Dedifferentiated amniotic fluid mesenchymal stem cell (primary cell): ENCODE measurements around the gene DOCK9.

Source experiments
- DNase-seq: peaks from one replicate; pipeline ENCODE4 v3.0.0-alpha.2; 2016; ENCODE audit errors: extremely low spot score

DOCK9 gene, protein sequence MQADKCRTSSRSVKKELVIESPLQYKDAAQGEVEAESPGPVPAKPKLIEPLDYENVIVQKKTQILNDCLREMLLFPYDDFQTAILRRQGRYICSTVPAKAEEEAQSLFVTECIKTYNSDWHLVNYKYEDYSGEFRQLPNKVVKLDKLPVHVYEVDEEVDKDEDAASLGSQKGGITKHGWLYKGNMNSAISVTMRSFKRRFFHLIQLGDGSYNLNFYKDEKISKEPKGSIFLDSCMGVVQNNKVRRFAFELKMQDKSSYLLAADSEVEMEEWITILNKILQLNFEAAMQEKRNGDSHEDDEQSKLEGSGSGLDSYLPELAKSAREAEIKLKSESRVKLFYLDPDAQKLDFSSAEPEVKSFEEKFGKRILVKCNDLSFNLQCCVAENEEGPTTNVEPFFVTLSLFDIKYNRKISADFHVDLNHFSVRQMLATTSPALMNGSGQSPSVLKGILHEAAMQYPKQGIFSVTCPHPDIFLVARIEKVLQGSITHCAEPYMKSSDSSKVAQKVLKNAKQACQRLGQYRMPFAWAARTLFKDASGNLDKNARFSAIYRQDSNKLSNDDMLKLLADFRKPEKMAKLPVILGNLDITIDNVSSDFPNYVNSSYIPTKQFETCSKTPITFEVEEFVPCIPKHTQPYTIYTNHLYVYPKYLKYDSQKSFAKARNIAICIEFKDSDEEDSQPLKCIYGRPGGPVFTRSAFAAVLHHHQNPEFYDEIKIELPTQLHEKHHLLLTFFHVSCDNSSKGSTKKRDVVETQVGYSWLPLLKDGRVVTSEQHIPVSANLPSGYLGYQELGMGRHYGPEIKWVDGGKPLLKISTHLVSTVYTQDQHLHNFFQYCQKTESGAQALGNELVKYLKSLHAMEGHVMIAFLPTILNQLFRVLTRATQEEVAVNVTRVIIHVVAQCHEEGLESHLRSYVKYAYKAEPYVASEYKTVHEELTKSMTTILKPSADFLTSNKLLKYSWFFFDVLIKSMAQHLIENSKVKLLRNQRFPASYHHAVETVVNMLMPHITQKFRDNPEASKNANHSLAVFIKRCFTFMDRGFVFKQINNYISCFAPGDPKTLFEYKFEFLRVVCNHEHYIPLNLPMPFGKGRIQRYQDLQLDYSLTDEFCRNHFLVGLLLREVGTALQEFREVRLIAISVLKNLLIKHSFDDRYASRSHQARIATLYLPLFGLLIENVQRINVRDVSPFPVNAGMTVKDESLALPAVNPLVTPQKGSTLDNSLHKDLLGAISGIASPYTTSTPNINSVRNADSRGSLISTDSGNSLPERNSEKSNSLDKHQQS (N-terminal part only)

DNA sequence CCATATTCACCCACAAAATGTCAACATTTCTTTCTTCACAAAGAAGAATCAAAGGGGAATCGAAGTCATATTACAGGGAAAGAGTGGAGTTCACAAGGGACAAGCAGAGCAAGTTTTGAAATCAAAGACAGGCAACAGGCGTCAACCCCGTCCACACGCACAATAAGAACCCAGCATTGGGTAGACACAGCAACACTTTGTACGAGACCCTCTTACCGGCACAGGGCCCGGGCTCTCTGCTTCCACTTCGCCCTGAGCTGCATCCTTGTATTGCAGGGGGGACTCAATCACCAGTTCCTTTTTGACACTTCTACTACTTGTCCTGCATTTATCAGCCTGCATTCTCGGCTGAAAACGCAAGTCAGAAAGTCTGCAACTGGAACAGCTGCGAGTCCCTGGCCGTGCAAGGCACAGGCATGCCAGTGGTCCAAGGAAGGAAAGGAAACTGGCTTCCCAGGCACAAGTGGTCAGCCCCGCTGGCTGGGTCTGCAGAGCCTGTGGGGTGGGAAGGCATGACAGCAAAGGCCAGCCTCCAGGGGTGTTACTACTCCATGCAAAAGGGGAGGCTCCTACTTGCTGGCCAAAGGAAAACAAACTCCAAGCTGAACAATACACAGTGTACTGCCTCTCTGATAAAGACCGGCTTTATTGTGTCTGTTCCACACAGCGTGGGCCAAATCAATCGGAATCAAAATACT lies at the start of gene DOCK9:
TSS of gene DOCK9 (minus strand) at position 497 of the 698 bp plus-strand sequence. CDS start at position 342, 155 bp downstream.
- DNase-seq, result peak; percentile 23

DNA sequence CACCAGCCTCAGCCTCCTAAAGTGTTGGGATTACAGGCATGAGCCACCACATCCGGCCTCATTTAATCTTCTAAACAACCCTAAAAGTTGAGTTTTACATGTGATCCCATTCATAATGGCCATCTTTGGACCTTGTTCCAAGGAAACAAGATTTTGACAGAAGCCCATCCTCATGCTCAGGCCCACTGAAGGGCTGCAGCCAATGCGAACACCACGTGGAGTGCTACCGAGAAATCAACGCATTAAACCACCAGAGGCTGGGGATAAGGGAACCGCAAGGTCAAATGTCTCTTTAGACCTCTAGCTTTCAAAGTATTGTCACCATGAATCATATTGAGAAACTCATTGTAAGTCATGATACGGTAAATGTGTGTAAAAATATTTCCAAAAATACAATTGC lies 49.4 kb upstream of the DOCK9 start:
- no peak for DNase-seq

DNA sequence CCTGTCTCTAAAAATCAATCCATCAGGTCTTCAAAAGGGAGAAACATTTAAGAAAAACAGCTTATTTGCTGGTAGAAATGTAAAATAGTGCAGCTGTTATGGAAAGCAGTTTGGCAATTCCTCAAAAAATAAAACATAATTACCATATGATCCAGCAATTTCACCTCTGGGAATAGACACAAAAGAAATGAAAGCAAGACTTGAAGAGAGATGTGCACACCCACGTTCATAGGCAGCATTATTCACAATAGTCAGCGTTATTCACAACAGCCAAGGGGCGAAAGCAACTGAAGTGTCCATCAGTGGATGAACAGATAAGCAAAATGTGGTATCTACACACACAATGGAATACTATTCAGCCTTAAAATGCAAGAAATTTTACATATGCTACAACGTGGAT lies 45.1 kb upstream of the DOCK9 start:
- DNase-seq, result no peak

DNA sequence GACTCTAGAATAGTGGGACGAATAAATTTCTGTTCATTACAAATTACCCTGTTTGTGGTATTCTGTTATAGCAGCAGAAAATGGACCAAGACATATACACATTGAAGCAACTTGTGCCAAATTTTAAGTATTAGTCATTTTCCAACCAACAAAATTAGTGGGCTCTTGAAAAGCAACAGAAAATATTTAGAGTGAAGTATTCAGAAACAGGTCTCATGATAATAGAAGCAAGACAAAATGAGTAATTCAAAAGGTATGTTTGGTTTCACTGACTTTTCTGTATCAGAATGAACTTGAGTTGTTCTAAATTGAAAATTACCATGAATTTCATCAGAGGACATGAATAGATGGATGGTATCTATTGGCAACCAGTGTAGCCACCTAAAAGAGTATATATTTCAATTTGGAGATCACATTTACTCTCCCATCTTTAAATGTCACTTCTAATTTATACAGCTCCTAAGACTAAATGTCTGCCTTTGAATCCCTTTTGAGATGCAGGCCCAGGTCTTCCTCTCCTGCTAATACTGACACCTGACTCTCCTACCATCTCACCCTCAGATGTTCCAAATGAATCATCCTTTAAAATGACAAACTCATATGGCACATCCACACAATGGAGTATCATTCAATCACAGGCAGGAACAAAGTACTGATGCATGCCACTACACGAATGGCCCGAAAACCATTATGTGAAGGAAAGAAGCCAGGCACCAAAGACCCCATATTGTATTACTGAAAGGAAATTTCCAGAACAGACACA lies 40.7 kb upstream of the DOCK9 start:
- peak; percentile 88 for DNase-seq

DNA sequence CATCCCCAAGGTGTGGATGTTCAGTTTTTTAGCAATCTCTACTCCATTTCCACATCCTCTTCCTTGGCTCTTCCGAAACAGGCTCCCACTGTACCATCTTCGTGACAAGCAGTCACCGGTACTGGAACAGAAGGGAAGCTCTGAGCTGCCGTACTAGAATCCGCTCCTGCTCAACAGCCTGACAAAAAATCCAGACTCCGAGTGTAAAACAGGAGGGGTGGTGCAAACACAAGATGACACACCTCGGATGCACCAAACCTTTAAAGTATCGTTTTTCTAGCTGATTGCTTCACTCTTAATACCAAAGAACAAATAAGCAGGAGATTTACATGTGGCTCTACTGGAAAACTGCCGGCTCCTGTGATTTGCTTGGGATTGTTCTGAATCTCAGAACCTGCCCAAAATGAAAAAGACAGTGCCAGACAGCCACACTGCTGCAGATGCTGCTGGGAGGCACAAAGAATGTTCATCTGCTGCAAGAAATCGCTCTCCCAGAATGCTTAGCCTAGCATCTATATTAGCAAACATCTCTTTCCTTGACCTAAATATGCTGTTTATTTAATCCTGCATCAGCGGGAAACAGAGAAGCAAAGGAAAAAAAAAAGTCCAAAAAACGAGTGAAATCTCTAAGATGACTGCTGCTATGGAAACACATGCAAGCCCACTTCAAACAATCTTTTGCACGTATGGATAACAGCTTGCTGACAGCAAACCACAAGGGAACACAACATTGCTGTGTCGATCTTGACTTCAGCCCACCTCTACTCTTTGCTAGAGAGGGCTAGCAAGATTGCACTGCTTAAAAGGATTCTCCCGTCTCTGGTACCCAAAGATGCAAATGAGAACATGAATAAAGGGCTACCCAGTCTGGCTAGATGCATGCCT lies 38.0 kb upstream of the DOCK9 start:
- DNase-seq, result no peak

DNA sequence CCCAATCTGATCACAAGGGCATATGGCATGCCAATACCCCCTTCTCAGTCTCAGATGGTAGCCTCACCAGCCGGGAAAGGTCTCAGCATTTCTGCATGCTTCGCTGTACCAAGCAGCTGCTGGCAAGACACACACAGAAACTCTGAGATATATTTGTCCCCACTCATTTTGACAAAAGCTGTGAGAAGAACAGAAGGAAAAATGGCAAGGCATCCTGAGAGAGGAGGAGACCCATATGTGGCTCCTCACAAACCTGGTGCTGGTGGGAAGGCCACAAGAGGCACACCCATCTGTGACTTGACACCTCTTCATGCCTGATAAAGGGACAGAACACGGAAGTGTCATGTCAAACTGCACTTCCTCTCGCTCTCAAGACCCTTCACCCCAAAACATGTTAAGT lies 36.7 kb upstream of the DOCK9 start:
- DNase-seq, result no peak

DNA sequence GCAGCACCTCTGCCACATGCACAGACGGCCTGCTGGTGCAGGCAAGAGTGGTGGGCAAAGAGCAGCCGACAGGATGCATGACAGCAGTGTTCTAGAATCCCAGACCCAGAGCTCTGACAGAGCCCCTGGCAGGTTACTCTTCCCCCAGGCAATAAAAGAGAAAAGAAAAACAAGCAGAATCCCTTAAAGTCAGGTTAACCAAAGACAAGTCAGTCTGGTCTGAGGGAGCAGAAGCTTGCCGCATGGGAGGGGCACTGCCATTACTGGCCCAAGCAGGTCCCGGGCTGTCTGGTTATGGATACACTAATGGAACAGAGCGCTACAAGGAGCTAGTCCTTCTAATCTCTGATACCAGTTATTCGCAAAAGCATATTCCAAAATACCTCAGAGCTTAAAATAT lies 36.1 kb upstream of the DOCK9 start:
- DNase-seq, result no peak

DNA sequence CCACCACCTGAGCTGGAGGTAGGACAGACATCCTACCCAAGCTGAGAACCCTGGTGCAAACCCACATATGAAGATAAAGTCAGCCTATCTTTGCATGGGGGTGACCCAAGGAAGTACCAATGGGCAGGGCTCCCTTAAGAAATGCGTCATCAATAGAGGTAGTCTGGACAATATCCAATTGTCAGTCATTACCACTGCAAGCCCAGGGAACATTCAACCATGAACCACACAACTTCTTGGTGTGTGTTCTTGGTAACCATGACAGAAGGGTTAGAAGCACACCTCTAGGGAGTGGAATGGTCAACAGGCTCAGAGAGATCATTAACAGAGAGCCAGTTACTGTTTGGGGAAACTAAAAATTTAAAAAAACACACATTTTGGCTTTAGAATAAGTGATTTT lies 34.7 kb upstream of the DOCK9 start:
- no peak for DNase-seq

DNA sequence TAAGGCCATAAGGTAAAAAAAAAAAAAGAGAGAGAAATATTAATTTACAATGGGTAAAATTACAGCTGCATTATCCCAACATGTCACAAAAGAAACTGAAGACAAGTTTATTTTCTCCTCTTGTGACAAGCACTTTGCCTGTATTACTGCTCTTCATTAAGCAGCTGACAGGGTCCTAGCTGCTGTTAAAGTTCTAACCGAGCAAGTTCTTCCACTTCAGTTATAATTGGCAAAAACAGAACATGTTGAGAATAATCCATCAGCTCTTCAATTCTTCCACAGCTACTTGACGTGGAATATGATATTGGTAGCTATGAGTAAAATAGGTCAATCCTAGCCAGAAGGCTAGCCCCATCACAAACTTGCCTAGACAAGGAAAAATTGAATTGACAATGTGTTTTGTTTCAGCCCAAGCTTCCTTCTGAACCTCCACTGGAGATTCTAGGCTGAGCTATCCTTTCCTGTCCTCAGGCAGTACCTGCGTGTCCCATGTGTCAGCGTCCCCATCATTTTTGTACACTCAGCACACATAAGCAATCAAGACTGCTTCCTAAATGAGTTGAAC lies 32.2 kb upstream of the DOCK9 start:
- DNase-seq, result no peak

DNA sequence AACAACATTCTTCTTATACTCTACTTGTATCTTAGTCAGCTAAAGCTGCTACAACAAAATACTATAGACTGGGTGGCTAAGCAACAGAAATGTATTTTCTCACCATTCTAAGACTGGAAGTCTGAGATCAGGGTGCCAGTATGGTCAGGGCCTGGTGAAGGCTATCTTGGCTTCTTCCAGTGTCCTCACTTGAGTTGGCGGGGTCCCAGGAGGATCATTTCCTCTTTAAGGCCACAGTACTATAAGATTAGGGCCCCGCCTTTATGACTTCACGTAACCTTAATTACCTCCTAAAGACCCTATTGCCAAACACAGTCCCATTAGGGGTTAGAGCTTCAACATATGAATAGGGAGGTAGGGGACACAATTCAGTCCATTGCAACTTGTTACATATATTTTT lies 30.7 kb upstream of the DOCK9 start:
- DNase-seq, result no peak

DNA sequence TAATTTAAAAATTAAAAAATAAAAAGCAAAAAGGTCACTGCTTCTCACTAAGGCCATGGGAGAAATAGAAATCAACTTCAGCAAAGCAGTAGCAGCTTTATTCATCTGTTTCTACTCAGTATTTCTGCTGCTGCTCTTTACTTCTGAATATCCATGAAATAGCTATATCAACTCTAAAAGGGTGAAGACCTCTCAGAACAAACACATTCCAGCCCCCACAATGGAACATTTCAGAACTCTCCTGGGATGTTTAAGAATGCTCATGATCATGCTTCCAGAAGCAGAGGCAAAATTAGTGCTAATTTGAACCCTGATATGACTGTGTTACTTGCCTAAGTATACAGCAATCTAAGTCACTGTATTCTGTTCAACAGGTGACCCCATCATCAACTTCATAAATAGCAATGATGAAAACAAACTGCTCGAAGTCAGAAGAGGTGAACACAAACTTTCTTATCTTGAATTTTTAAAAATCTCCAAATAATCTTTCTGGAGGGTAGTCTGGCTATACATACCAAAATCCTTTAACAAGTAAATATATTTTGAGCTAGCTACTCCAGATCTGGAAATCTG lies 29.6 kb upstream of the DOCK9 start:
- DNase-seq, result no peak

DNA sequence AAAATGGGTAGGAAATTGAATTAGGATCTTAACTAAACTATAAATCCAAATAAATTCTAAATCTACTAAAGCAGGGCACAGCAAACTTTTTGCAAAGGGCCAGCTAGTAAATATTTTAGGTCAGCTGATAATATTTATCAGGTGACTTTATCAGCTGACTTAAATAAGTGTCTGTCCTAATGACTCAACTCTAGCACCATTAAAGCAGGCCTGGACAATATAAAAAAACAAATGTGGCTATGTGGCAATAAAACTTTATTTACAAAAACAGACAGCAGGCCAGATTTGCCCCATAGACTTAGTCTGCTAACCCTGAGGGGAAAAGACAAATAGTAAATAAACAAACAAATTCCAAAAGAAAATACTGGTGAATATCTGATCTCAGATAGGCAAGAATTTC lies 27.7 kb upstream of the DOCK9 start:
- no peak for DNase-seq

DNA sequence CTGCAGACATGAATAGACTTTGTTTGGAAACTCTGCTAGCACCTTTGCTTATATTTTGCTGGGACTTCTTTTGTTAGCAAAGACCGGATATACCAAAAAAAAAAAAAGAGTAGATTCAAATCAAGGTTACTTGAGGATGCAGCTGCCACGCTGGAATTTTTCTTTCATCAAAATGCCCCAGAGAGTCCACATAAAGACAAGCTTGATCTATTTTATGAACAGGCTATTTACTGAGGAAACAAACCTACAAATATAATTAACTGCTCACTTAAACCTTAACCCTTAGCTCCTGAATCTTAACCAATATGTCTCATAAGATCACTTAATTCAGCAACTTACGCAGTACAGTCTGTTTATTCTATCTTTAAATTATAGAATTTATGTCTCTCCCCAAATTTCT lies 27.1 kb upstream of the DOCK9 start:
- DNase-seq, result no peak

DNA sequence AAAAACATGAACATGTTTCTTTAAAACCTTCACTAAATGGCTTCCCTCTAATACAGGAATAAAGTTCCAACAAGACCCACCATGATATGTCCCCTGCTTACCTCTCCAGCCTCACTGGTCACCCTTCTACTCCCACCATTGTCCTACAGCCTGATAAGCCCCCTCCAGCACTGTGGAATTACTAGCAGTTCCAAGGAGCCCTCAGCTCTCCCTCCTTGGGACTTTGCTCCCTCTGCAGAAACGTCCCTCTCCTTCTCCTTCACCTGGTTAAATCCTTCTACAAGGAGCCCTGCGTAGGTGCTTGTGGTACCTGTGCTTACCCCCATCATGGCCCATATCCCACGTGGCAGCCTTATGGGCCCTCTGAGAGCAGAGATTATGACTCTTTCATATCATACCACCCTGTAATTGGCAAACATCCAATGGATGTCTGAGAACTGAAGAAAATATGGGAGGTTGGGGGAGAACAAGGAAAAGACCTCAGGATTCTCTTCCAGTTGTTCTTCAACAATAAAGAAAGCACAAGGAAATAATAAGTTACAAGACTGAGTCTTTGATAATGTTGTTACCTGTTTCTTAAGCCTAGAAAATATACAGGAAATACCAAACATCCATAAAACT lies 26.1 kb upstream of the DOCK9 start:
- no peak for DNase-seq

DNA sequence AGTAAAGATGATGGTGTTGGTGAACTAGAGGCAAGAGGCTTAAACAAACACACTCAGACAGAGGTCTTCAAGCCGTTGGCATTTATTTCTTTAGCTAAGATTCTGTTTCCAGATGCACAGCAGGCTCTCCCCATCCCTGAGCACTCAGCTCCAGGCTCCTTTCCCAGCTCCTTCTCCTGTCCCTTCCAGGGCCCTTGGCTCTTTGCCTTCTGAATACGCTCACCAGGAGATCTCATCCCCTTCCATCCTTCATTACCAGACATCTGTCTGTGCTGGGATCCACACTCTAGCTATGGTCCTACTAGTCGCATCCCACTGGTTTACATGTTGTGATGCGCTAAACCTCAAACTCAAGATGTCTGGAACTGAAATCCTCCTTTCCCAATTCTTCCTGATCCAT lies 25.3 kb upstream of the DOCK9 start:
- DNase-seq, result no peak

DNA sequence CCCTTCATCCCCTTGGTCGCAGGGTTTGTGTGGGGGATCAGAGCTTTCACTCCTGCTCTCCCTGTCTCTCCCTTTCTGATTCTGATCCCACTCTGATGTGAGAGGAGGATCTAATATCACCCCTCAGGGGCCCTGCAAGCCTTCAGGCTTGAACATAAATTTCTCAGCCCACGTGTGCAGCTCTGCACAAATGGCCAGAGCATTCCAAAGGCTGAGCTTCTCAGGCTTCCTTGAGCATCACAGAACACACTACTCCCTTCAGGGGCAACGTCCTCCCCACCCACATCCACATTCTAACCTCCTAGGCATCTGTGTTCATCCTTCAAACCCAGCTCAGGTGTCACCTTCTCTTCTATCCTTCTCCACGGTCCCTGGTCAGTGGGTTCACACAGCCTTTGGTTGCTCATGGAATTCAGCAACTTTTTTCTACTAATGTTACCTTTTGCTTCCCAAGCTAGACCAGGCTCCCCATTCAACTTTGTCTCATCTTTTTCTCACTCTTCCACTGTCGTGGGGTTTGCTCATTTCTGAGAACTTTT lies 24.4 kb upstream of the DOCK9 start:
- DNase-seq, result no peak

DNA sequence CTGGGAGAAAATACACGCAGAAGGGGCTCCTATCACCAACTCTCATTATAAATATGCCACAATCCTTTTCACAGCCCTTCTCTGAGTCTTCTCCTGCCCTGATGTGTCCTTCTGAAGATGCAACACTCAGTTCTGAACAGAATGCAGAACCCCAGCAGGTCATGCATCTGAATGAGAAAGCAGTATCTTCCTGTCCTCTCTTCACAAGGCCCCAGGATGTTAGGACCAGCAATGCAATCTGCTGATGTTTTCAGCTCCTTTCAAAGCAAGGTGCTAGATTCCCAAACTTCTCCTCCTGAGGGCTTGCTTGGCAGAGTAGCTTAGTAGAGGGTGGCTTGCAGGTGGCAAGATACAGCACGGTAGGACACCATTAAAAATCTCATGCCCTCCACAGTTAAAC lies 22.3 kb upstream of the DOCK9 start:
- no peak for DNase-seq

DNA sequence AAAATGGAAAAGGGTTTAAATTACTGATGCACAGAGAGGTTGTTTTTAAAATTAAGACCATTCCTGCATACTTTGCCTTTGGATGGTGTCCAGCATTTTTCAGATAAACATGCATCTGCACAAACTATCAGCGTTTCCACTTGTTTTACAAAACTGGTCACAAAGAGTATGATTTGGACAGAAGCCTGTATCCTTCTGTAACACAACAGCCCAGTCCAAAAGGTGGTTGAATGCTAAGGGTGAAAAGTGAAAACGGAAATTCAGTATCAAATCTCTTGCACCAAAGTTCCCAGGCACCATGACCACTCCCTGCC lies 21.7 kb upstream of the DOCK9 start:
- no peak for DNase-seq
